Activated CD8-positive, alpha-beta memory T cell treated with anti-CD3 and anti-CD28 coated beads for 48 hours (primary cell): ENCODE data around the gene HOXD13.
A peak's percentile ranks its signal among the peaks of the same experiment; 100 is the strongest.

Source experiments
- DNase-seq, 3 experiments: peaks; one replicate each; pipeline ENCODE4 v3.0.0-alpha.2; 2020; ENCODE audit warnings: low read depth in 2 of 3, low spot score in 2 of 3

Gene HOXD13

DNA sequence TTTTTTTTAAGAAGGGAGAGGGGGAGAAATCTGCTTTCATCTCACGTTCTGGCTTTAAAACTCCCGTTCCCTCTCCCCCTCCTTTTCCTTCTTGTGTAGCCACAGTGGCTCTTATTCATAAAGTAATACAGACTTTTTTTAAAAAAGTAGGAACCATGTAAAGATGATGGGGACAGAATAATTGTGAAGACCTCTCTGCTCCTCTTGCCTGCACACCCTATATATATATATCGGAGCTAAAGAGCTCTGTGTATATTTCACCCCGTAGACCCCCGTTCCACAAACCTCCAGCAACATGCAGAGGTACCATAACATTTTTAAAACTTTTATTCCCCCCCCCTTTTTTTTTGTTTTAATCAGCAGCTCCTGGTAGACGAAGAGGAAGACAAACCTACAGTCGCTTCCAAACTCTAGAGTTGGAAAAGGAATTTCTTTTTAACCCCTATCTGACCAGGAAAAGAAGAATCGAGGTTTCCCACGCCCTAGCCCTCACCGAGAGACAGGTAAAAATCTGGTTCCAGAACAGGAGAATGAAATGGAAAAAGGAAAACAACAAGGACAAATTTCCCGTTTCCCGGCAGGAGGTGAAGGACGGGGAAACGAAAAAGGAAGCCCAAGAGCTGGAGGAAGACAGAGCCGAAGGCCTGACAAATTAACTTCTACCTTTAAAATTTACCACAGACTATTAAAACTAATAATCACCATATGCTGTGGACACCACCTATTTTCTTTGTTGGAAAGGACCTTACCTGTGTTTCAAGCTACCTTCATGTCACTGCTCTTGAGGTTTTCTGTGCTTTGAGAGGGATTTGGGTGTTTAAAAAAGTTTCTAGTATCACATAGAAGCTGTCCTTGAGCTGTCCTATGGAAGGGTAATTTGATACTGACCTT lies 38.7 kb downstream of the HOXD13 start:
- no peak for DNase-seq

DNA sequence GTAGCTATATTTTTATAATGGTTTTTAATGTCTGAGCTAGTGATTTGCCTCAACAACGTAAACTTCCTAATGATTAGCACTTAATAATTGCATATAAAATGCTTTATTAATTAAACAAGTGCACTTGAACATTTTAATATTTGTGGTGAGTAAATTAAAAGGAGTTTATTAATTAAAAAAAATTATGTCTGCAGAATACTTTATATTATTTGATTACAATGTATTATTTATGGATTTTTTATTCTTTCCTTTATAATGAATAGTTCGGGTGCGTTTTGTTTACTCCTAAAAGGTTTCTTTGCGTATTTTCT lies 39.3 kb downstream of the HOXD13 start:
- no peak for DNase-seq

GRCh38 chr2:176132205-176133171 lies 40.0 kb downstream of the HOXD13 start:
- no peak for DNase-seq

DNA sequence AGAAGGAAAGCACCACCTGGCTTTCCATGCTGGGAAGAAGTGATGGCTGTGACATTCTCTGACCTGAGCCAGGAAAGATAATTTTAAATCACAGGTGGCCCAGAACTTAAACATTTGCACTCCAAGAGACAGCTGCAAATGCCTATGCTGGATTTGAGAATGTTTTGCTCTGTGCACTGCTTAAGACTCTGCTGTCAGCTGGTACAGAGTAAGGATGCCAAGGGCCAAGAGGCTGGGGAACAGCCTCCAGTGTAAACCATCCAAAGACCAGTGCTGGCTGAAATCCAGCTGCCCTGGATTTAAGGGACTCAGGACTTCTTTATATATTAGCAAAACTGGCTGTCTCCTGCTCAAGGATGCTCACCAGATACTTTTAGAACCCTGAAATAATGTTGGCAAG lies 40.9 kb downstream of the HOXD13 start:
- DNase-seq: no peak

DNA sequence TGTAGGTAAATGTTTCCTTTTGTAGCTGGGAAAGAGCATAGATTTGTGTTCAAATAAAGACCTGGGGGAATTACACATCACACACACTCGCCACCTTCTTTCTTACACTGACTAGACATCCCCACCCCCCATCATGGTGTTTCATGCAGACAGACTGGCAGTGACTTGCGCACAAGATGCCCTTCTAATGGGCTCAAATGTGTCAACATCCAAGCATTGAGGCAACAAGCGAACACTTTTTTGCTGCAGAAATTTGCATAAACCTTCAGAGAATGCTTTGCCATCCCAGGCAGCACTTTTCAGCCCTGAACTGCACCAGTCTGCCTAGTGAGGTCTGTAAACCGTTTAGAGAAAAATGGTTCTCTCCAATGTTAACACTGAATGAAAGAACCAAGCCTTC lies 41.5 kb downstream of the HOXD13 start:
- no peak for DNase-seq

DNA sequence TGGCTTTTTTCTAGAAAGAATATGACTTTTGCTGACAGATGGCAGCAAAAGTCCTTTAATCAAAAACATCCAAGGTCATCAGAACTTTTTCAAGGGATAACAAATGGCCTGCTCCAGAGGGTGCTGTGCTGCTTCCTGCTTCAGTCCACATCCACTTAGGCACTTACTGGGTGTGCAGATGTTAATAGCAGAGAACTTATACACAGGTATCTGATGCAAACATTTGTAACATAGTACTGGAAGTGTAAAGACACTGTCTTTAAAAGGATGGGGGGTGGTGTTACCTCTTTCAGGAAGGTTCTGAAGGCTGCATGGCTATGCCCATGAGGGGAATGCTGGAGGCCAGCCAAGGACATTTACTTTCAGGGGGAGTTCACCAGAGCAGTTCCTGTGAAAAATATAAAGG lies 42.5 kb downstream of the HOXD13 start:
- DNase-seq: no peak

DNA sequence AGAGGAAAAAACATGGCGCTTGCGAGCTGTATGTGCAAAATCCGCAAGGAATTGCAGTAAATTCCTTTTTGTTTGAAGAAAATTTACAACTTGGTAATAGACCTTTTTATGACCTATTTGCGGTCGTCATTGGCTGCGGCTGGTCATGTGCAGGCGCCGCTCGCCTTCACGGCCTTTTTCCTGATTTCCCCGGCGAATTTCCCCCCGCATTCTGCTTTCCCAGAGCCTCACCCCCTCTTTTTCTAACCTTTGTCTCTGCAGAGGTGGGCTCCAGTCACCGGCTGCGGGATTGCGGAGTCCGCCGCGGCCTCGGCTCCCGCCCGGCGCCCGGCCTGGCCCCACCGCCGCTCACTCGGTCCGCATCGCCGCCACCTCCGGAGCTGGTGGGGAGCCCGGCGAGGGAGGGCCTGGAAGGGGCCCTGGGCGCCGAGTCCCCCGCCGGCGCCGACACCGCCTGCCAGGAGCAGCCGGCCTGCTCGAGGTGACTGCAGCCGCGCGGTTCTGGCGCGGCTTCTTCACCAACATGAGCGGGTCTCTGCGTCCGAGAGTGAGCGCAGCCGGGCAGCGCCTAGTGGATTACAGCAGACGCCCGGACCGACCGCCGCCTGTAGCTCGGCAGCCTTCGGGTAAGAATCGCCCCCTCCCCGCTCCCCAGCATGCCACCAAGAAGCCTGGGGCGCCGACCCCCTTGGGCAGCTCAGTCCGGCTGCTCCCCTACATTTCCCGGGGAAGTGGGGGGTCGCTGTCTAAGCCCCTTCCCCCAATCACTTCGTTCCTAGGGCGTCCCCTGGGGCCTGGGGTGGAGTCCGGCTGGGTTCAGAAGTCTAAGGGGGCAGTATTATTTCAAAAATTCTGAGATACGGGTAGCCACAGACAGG lies 44.1 kb downstream of the HOXD13 start:
- DNase-seq: no peak

DNA sequence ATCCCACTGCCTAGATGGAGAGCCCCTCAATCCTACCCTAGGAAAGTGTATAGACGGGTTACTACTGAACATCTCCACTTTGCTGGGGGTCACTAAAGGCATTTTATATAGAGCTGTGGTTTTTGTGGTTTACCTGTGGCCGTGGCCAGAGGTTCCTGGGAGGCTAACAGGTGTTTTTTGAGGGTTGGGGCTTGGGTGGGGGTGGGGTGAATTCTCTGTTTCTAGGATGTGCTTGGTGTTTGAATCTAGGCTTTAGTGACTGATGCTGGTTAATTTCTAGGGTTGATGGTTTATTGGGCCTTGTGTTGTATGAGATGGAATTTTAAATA lies 44.7 kb downstream of the HOXD13 start:
- DNase-seq: no peak

DNA sequence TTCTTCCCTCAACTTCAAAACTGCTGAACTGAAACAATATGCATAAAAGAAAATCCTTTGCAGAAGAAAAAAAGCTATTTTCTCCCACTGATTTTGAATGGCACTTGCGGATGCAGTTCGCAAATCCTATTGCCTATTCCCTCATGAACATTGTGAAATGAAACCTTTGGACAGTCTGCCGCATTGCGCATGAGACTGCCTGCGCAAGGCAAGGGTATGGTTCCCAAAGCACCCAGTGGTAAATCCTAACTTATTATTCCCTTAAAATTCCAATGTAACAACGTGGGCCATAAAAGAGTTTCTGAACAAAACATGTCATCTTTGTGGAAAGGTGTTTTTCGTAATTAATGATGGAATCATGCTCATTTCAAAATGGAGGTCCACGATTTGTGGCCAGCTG lies 45.4 kb downstream of the HOXD13 start:
- DNase-seq: no peak

DNA sequence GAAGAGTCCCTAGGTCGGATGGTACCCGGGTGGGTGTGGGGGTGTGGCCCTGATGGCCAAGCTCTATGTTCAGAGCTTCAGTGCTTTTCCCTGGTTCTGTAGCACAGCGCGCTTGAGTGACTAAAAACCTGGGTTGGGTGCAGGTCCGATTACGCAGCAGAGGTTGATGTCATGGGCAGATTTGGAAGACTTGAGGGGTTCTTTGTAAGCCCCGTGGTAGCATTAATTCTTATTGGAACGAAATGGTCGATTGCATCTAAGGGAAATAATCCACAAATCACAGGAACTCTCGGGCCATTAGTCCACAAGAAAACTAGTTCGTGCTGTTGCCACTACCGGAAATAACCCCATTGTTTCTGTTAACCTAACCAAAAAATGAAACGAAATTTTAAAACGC lies 46.0 kb downstream of the HOXD13 start:
- DNase-seq: no peak

DNA sequence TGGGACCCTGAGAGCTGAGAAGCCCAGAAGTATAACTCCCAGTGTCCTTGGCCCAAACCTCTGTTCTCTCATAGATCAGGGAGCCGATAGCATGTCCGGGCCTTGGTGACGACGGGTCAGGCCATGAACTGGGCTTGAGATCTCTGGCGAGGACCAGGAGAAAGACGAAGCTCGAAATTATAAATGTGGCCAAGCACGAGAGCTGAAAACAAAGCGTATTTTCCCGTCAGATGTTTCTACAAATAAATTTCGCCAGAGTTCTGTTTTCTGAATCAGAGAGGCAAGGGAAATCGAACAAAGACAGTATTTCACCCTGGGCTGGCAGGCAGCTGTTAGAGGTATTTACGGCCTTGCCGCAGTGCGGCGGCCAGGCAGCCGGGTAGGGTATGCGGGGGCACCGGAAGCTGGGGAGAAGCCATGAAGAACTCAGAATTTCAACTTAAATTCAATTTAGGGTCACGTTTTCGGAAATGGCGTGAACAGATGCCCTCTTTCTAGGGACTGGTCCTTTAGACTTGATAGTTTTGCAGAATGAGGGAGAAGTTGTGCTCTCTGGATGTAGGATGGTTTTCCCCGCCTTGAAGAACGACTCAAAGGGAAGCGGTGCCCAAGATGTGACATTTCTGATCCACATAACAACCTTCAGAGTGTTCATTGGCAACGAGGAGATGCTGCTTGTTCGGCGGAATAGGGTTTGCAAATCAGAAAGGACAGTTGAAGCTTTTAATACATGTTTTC lies 46.6 kb downstream of the HOXD13 start:
- DNase-seq: no peak

GRCh38 chr2:176139661-176140512 lies 47.4 kb downstream of the HOXD13 start:
- DNase-seq: no peak

DNA sequence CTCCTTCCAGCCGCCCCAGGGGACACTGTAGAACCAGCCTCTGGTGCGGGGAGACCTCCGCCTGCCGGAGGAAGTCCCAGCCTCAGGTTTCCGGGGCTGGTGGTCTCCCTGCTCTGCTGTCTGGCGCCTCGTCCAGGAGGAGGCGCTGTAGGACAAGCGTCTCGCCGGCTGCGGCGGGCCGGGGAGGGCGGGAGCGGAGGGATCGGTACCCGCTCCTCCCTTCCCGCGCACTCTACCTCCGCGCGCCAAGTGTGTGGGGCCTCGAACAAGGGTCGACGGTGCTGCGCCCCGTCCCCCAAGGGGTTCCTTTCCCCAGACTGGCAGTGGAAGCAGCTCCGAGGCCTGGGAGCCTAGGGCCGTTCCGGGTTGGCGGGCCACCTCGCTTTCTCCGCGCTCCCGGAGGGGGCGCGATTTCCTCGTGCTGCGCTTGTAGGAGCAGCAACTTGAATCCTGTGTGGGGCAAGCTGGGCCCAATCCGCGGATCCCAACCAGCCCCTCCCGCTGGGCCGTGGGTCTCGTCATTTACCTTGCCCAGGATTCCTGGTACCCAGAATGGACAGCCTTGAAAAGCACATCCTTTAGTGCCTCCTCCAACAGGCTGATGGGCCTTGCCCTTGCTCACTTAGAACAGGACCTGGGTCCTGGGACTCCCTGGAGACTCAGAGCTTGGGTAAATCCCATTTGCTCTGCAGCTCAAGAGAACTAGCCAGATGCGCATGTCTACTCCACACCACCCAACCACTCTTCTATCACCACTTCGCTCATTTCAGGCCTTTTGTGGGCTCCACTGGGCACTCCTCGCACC lies 48.2 kb downstream of the HOXD13 start:
- DNase-seq: peak; percentile 39 to 60 (median 57)

GRCh38 chr2:176142281-176142680 lies 49.8 kb downstream of the HOXD13 start:
- no peak for DNase-seq
